Breast epithelium (tissue), 4 donors: ENCODE data around the gene LONP2. TPM values are rescaled to one million over a fixed set of nuclear protein-coding genes. Genes with fewer than 3 reads are reported as not detected.

Experiments
- DNase-seq, 2 donors: peaks; one replicate each; pipeline ENCODE4 v3.0.0-alpha.2; 2019; ENCODE audit warnings: low spot score in 2 of 2
- H3K27ac ChIP-seq, 2 donors: fragments of 200-600 bp; sonication (generic) in 1 of 2; one replicate each; pipeline ENCODE4 v1.5.1; 2016 to 2019; ENCODE audit warnings: mild to moderate bottlenecking in 1 of 2
- H3K27me3 ChIP-seq, 2 donors: fragments of 200-600 bp; sonication (generic) in 1 of 2; one replicate each; pipeline versions ENCODE4 v1.5.1 to v1.6.0; 2017 to 2019; ENCODE audit warnings: control low read depth in 1 of 2, mild to moderate bottlenecking in 1 of 2
- H3K36me3 ChIP-seq: fragments of 200-600 bp; one replicate; pipeline ENCODE4 v1.5.1; 2019
- H3K4me1 ChIP-seq, 2 donors: fragments of 200-600 bp; sonication (generic); one replicate each; pipeline ENCODE4 v1.5.1; 2016 to 2019; ENCODE audit warnings: control low read depth in 1 of 2
- H3K4me3 ChIP-seq, 3 donors: fragments of 200-600 bp; sonication (generic); 1 replicate in 2 of 3; 2 replicates in 1 of 3; pipeline ENCODE4 v1.5.1; 2016 to 2019; ENCODE audit warnings: mild to moderate bottlenecking in 3 of 3, moderate library complexity in 2 of 3
- H3K9me3 ChIP-seq, 2 donors: fragments of 200-600 bp; sonication (generic) in 1 of 2; one replicate each; pipeline ENCODE4 v1.5.1; 2016 to 2019; ENCODE audit warnings: control low read depth in 1 of 2
- CTCF ChIP-seq, 3 donors: fragments of 450-650 bp; IDR thresholded peaks; one replicate each; pipeline ENCODE4 v1.5.1; 2016 to 2017; ENCODE audit warnings: antibody characterized with exemption in 3 of 3, mild to moderate bottlenecking in 3 of 3, moderate library complexity in 3 of 3
- POLR2A ChIP-seq: fragments of 450-650 bp; IDR thresholded peaks from one replicate; pipeline ENCODE4 v1.6.1; 2016; ENCODE audit warnings: antibody characterized with exemption, mild to moderate bottlenecking, moderate library complexity
- POLR2AphosphoS5 ChIP-seq, 3 donors: sonication (generic); formaldehyde crosslinking; IDR thresholded peaks; one replicate each; pipeline ENCODE4 v1.6.1; 2017; ENCODE audit warnings: antibody characterized with exemption in 3 of 3
- intact Hi-C: fragments of 100-400 bp; cut with DNase I; formaldehyde crosslinking; loops from one replicate; pipeline ENCODE4 v1.15.1; 2023; ENCODE audit warnings: low total_unique reads
- total RNA-seq, 3 donors: library from RNA; depleted of rRNA; stranded (reverse); fragments of >200 nt; gene quantifications; one replicate each; pipeline ENCODE4 v1.1.0, GENCODE V29; 2016

Gene LONP2
- total RNA-seq, 3 donors from 2014 or later, result 66.6 to 106 (median 98.9) TPM

- DNase-seq, result peak in 1 of 2 donors; percentile 77
- Histone ChIP-seq H3K9me3 (no peaks in the 10 kb centered on the region), H3K36me3 (no peaks in the 10 kb centered on the region), H3K27ac (peak overlapping the region; percentile 83 to 91), H3K27me3 (no peaks in the 10 kb centered on the region), H3K4me3 (peak overlapping the region in 2 of 3 donors; percentile 17 to 27), H3K4me1 (peaks cover 0 to 3% of the 10 kb centered on the region in 2 donors)
- peak in 1 of 3 donors; percentile 69 for TF ChIP-seq POLR2AphosphoS5 (IDR thresholded peaks at IDR 0.05)
- no peak for TF ChIP-seq POLR2A
- TF ChIP-seq CTCF (IDR thresholded peaks at IDR 0.05), result no peak
- intact Hi-C loops, result no loop called here
These were observed 28.8 kb downstream of the LONP2 start for GRCh38 chr16:48272837-48273421.

GRCh38 chr16:48274476-48274875 is 30.4 kb downstream of the LONP2 start:
- no peak for DNase-seq
- no peak for TF ChIP-seq POLR2AphosphoS5 (IDR thresholded peaks at IDR 0.05)
- Histone ChIP-seq H3K9me3 (no peaks in the 10 kb centered on the region), H3K4me3 (no peak overlapping the region), H3K4me1 (peaks cover 0 to 3% of the 10 kb centered on the region in 2 donors), H3K27me3 (no peaks in the 10 kb centered on the region), H3K27ac (peak overlapping the region in 1 of 2 donors; percentile 91), H3K36me3 (no peaks in the 10 kb centered on the region)
- intact Hi-C loops, result no loop called here

GRCh38 chr16:48276102-48276501 is 32.0 kb downstream of the LONP2 start:
- H3K27me3 ChIP-seq, result no peaks in the 10 kb centered on the region

GRCh38 chr16:48277158-48277557 is 33.1 kb downstream of the LONP2 start:
- H3K27me3 ChIP-seq, result no peaks in the 10 kb centered on the region
- peak overlapping the region; percentile 48 to 54 for H3K27ac ChIP-seq
- TF ChIP-seq POLR2A (no peak), POLR2AphosphoS5 (IDR thresholded peaks at IDR 0.05) (no peak), CTCF (IDR thresholded peaks at IDR 0.05) (no peak)
- no peak overlapping the region for H3K4me3 ChIP-seq
- no peaks in the 10 kb centered on the region for H3K36me3 ChIP-seq
- intact Hi-C loops, result no loop called here
- DNase-seq, result peak; percentile 56
- peaks cover 0 to 3% of the 10 kb centered on the region in 2 donors for H3K4me1 ChIP-seq
- no peaks in the 10 kb centered on the region for H3K9me3 ChIP-seq

More at GRCh38 chr16:48276102-48276501, 32.0 kb downstream of the LONP2 start:
- H3K27ac ChIP-seq, result peak overlapping the region; percentile 50 to 54
- peaks cover 0 to 3% of the 10 kb centered on the region in 2 donors for H3K4me1 ChIP-seq
- no peaks in the 10 kb centered on the region for H3K36me3 ChIP-seq
- intact Hi-C loops, result no loop called here
- H3K4me3 ChIP-seq, result no peak overlapping the region
- no peak for DNase-seq
- H3K9me3 ChIP-seq, result no peaks in the 10 kb centered on the region
- TF ChIP-seq POLR2AphosphoS5 (IDR thresholded peaks at IDR 0.05) (peak in 1 of 3 donors; percentile 28), CTCF (IDR thresholded peaks at IDR 0.05) (no peak), POLR2A (no peak)

- Histone ChIP-seq H3K4me3 (no peak overlapping the region), H3K27ac (no peak overlapping the region), H3K36me3 (no peaks in the 10 kb centered on the region), H3K9me3 (no peaks in the 10 kb centered on the region), H3K4me1 (peaks cover 0 to 8% of the 10 kb centered on the region in 2 donors), H3K27me3 (no peaks in the 10 kb centered on the region)
- TF ChIP-seq POLR2A (no peak), CTCF (IDR thresholded peaks at IDR 0.05) (no peak), POLR2AphosphoS5 (IDR thresholded peaks at IDR 0.05) (no peak)
- no peak for DNase-seq
- intact Hi-C loops, result no loop called here
These were observed 35.1 kb downstream of the LONP2 start for GRCh38 chr16:48279199-48279598.
